ENCODE measurements around the gene NEK10.

- TF ChIP-seq KDM1A (IDR thresholded peaks at IDR 0.05; ENCODE audit: low read depth): no peak
- no peak for TF ChIP-seq CTCF (IDR thresholded peaks at IDR 0.05)
- no peak for TF ChIP-seq ZFP36 (IDR thresholded peaks at IDR 0.05; ENCODE audit: borderline replicate concordance, partially characterized antibody)
- TF ChIP-seq POLR2A (IDR thresholded peaks at IDR 0.05; ENCODE audit: low read length): no peak
Measured at GRCh38 chr3:27060336-27060735, 308.8 kb downstream of the NEK10 start.

Measured in A549 (cell line).